Stimulated activated CD8-positive, alpha-beta memory T cell treated with anti-CD3 and anti-CD28 coated beads, Interleukin-4, amount 100 ng/mL, for 48 hours (primary cell): ENCODE data around the gene USP34.
A peak's percentile ranks its signal among the peaks of the same experiment; 100 is the strongest.

ENCODE experiments used
- DNase-seq: peaks from one replicate; pipeline ENCODE4 v3.0.0-alpha.2; 2020

The USP34 gene

GRCh38 chr2:61144697-61145268 lies 326.1 kb downstream of the USP34 start:
- DNase-seq: peak; percentile 96

- no peak for DNase-seq
These were observed 329.7 kb downstream of the USP34 start for GRCh38 chr2:61141151-61141550.

- DNase-seq: no peak
These were observed 332.0 kb downstream of the USP34 start for GRCh38 chr2:61138859-61139258.
